ENCODE data around the gene ACTL8. TPM values are rescaled to one million over a fixed set of nuclear protein-coding genes. Genes with fewer than 3 reads are reported as not detected.

Gene ACTL8
- total RNA-seq (not detected in 2 replicates), polyA plus RNA-seq (0.34 TPM in 1 of 2 replicates, not detected in the other)

- H3K36me3 ChIP-seq (replicated peaks; ENCODE audit: insufficient read depth, low read depth), result no peaks in the 10 kb centered on the region
- no peak within 1 kb of the TSS for H3K27ac ChIP-seq
- no peak within 1 kb of the TSS for H2AFZ ChIP-seq
- H3K4me2 ChIP-seq, result no peak within 1 kb of the TSS
- H3K4me3 ChIP-seq, result no peak within 1 kb of the TSS
- H3K9me2 ChIP-seq (replicated peaks; ENCODE audit: insufficient read depth), result no peaks in the 10 kb centered on the region
- H3K9me3 ChIP-seq (ENCODE audit: low read depth), result peaks cover 5% of the 10 kb centered on the region
- no peaks in the 10 kb centered on the region for H3K79me2 ChIP-seq
- DNase-seq (ENCODE audit: low spot score), result no peak
- H3K27me3 ChIP-seq, result no peaks in the 10 kb centered on the region
- no peaks in the 10 kb centered on the region for H3K4me1 ChIP-seq (ENCODE audit: insufficient read depth)
- 72% methylated on average over 11 of the region's 12 CpGs for WGBS (ENCODE audit: low lambda C conversion rate, missing lambda C conversion rate)
- H4K20me1 ChIP-seq (ENCODE audit: insufficient read depth, poor library complexity, severe bottlenecking), result no peaks in the 10 kb centered on the region
- TF ChIP-seq CTCF (IDR thresholded peaks at IDR 0.05; ENCODE audit: poor library complexity), result no peak
- TF ChIP-seq EZH2 (IDR thresholded peaks at IDR 0.05; ENCODE audit: borderline replicate concordance), result no peak
- no peak for TF ChIP-seq EZH2phosphoT487 (IDR thresholded peaks at IDR 0.05; ENCODE audit: low read depth, severe bottlenecking, unreplicated experiment)
Observed at GRCh38 chr1:17755120-17755519, at the start of gene ACTL8. Gene ACTL8 (plus strand): TSS chr1:17755333. CDS start chr1:17823009, 67,676 bp downstream.

GRCh38 chr1:17706445-17706844 is 48.7 kb upstream of the ACTL8 start:
- H3K27ac ChIP-seq, result no peak overlapping the region
- H3K4me2 ChIP-seq, result no peak overlapping the region
- H4K20me1 ChIP-seq (ENCODE audit: insufficient read depth, poor library complexity, severe bottlenecking), result no peaks in the 10 kb centered on the region
- H3K27me3 ChIP-seq, result no peaks in the 10 kb centered on the region
- no peaks in the 10 kb centered on the region for H3K79me2 ChIP-seq
- no peak overlapping the region for H3K4me3 ChIP-seq
- 83% methylated on average over 10 of the region's 10 CpGs for WGBS (ENCODE audit: low lambda C conversion rate, missing lambda C conversion rate)
- H2AFZ ChIP-seq, result no peak overlapping the region
- H3K36me3 ChIP-seq (replicated peaks; ENCODE audit: insufficient read depth, low read depth), result no peaks in the 10 kb centered on the region
- no peak for DNase-seq (ENCODE audit: low spot score)
- H3K4me1 ChIP-seq (ENCODE audit: insufficient read depth), result no peaks in the 10 kb centered on the region
- no peaks in the 10 kb centered on the region for H3K9me3 ChIP-seq (ENCODE audit: low read depth)
- TF ChIP-seq EZH2 (IDR thresholded peaks at IDR 0.05; ENCODE audit: borderline replicate concordance), result no peak
- TF ChIP-seq EZH2phosphoT487 (IDR thresholded peaks at IDR 0.05; ENCODE audit: low read depth, severe bottlenecking, unreplicated experiment), result no peak
- no peak for TF ChIP-seq CTCF (IDR thresholded peaks at IDR 0.05; ENCODE audit: poor library complexity)
- no peaks in the 10 kb centered on the region for H3K9me2 ChIP-seq (replicated peaks; ENCODE audit: insufficient read depth)

- no peak overlapping the region for H3K4me3 ChIP-seq
- no peak overlapping the region for H3K27ac ChIP-seq
- H3K9me3 ChIP-seq (ENCODE audit: low read depth), result no peaks in the 10 kb centered on the region
- H4K20me1 ChIP-seq (ENCODE audit: insufficient read depth, poor library complexity, severe bottlenecking), result no peaks in the 10 kb centered on the region
- H3K36me3 ChIP-seq (replicated peaks; ENCODE audit: insufficient read depth, low read depth), result no peaks in the 10 kb centered on the region
- H3K9me2 ChIP-seq (replicated peaks; ENCODE audit: insufficient read depth), result no peaks in the 10 kb centered on the region
- 81% methylated on average over 3 of the region's 3 CpGs for WGBS (ENCODE audit: low lambda C conversion rate, missing lambda C conversion rate)
- H2AFZ ChIP-seq, result no peak overlapping the region
- no peaks in the 10 kb centered on the region for H3K79me2 ChIP-seq
- no peak for DNase-seq (ENCODE audit: low spot score)
- H3K27me3 ChIP-seq, result no peaks in the 10 kb centered on the region
- H3K4me1 ChIP-seq (ENCODE audit: insufficient read depth), result no peaks in the 10 kb centered on the region
- H3K4me2 ChIP-seq, result no peak overlapping the region
- no peak for TF ChIP-seq CTCF (IDR thresholded peaks at IDR 0.05; ENCODE audit: poor library complexity)
- TF ChIP-seq EZH2 (IDR thresholded peaks at IDR 0.05; ENCODE audit: borderline replicate concordance), result no peak
- TF ChIP-seq EZH2phosphoT487 (IDR thresholded peaks at IDR 0.05; ENCODE audit: low read depth, severe bottlenecking, unreplicated experiment), result no peak
Observed at GRCh38 chr1:17709981-17710380, 45.2 kb upstream of the ACTL8 start.
